Activated CD8-positive, alpha-beta T cell treated with anti-CD3 and anti-CD28 coated beads for 36 hours (primary cell): ENCODE data around the gene GATM. TPM values are rescaled to one million over a fixed set of nuclear protein-coding genes. Genes with fewer than 3 reads are reported as not detected.

Experiments used
- ATAC-seq: fragments of 200-7000 bp; cut with Tn5 transposase; one replicate; pipeline ENCODE4 v1.10.0; 2021; ENCODE audit warnings: mild to moderate bottlenecking, moderate library complexity
- CTCF ChIA-PET: fragments of 350-600 bp; sonication (Branson Sonifier 250); formaldehyde crosslinking; loops from one replicate; lab custom pipeline; 2021; ENCODE audit warnings: antibody characterized with exemption; lab: Charles Lee
- POLR2A ChIA-PET: fragments of 350-600 bp; sonication (Branson Sonifier 250); formaldehyde crosslinking; loops from one replicate; lab custom pipeline; 2021; ENCODE audit warnings: antibody characterized with exemption; lab: Charles Lee
- DNase-seq: peaks from one replicate; pipeline ENCODE4 v3.0.0-alpha.2; 2020
- H3K27ac Mint-ChIP-seq: one replicate; pipeline ENCODE4 v1.8.0; 2021; ENCODE audit warnings: mild to moderate bottlenecking, mixed read lengths
- H3K27me3 Mint-ChIP-seq: one replicate; pipeline ENCODE4 v1.8.0; 2021; ENCODE audit warnings: mixed read lengths
- H3K36me3 Mint-ChIP-seq: one replicate; pipeline ENCODE4 v1.8.0; 2021; ENCODE audit warnings: low read depth, mixed read lengths
- H3K4me1 Mint-ChIP-seq: one replicate; pipeline ENCODE4 v1.8.0; 2021; ENCODE audit warnings: low read depth, mixed read lengths
- H3K4me3 Mint-ChIP-seq: one replicate; pipeline ENCODE4 v1.8.0; 2021; ENCODE audit warnings: mild to moderate bottlenecking, moderate library complexity, mixed read lengths
- H3K9me3 Mint-ChIP-seq: one replicate; pipeline ENCODE4 v1.8.0; 2021; ENCODE audit warnings: mixed read lengths
- CTCF ChIP-seq: fragments of 200-600 bp; IDR thresholded peaks from one replicate; pipeline ENCODE4 v1.8.0; 2022; ENCODE audit warnings: antibody characterized with exemption, mild to moderate bottlenecking
- intact Hi-C: fragments of 100-400 bp; cut with micrococcal nuclease; formaldehyde crosslinking; loops from one replicate; pipeline ENCODE4 v1.10.0; 2022
- total RNA-seq, 2 experiments: library from RNA; stranded (reverse); gene quantifications; one replicate each; pipeline ENCODE4 v1.2.3, GENCODE V29; 2021

The GATM gene
- total RNA-seq, result 1 to 10 TPM; 5.6 to 6.5 TPM

- TF ChIP-seq CTCF, result no peak
- Mint-ChIP-seq H3K27ac (no peak within 1 kb of the TSS), H3K27me3 (peaks cover 34% of the 10 kb centered on the region), H3K4me1 (peaks cover 15% of the 10 kb centered on the region), H3K4me3 (peak within 1 kb of the TSS; percentile 67), H3K36me3 (no peaks in the 10 kb centered on the region), H3K9me3 (no peaks in the 10 kb centered on the region)
- ATAC-seq (peak; percentile 72), DNase-seq (peak; percentile 59)
- ChIA-PET CTCF (interaction anchor here (1.0 to 2.8 kb wide), 6 partner anchors 15 to 327 kb away, joined by 3 to 9 read pairs (median 4); no protein-coding TSS in a partner anchor), POLR2A (interaction anchor here (1.0 to 3.2 kb wide), 2 partner anchors 13 to 24 kb away, joined by 3 to 9 read pairs; a partner anchor contains a TSS)
- intact Hi-C loops, result no loop called here
Observed at GRCh38 chr15:45378149-45378912, at the start of gene GATM. TSS of gene GATM (minus strand) at chr15:45378544. CDS start at chr15:45378453, 91 bp downstream.

- POLR2A ChIA-PET, result no interaction called here
Observed at GRCh38 chr15:45427085-45427484, 48.7 kb upstream of the GATM start.

GRCh38 chr15:45425135-45425534 is 46.8 kb upstream of the GATM start:
- intact Hi-C loops, result no loop called here
- no peak for TF ChIP-seq CTCF
- no peaks in the 10 kb centered on the region for H3K27me3 Mint-ChIP-seq
- CTCF ChIA-PET, result interaction anchor here (2.7 kb wide), 1 partner anchor 33 kb away, joined by 25 read pairs; no protein-coding TSS in a partner anchor
- no peaks in the 10 kb centered on the region for H3K4me1 Mint-ChIP-seq
- no peak overlapping the region for H3K27ac Mint-ChIP-seq
- no peak for ATAC-seq
- no peak for DNase-seq
- H3K4me3 Mint-ChIP-seq, result no peak overlapping the region
- POLR2A ChIA-PET, result no interaction called here
- peaks cover 11% of the 10 kb centered on the region for H3K36me3 Mint-ChIP-seq
- no peaks in the 10 kb centered on the region for H3K9me3 Mint-ChIP-seq

More at GRCh38 chr15:45427085-45427484, 48.7 kb upstream of the GATM start:
- H3K36me3 Mint-ChIP-seq, result peaks cover 4% of the 10 kb centered on the region
- H3K27ac Mint-ChIP-seq, result no peak overlapping the region
- H3K27me3 Mint-ChIP-seq, result peaks cover 4% of the 10 kb centered on the region
- ATAC-seq (no peak), DNase-seq (no peak)
- no peak overlapping the region for H3K4me3 Mint-ChIP-seq
- TF ChIP-seq CTCF, result no peak
- H3K9me3 Mint-ChIP-seq, result no peaks in the 10 kb centered on the region
- intact Hi-C loops, result no loop called here
- CTCF ChIA-PET, result interaction anchor here (2.7 kb wide), 1 partner anchor 31 kb away, joined by 25 read pairs; no protein-coding TSS in a partner anchor
- peaks cover 2% of the 10 kb centered on the region for H3K4me1 Mint-ChIP-seq

- H3K4me1 Mint-ChIP-seq, result no peaks in the 10 kb centered on the region
- intact Hi-C loops, result loop anchor here (5.0 kb wide), 1 partner anchor 33 kb away; no protein-coding TSS in a partner anchor
Observed at GRCh38 chr15:45424429-45424828, 46.1 kb upstream of the GATM start.

More at GRCh38 chr15:45424429-45424828, 46.1 kb upstream of the GATM start:
- no peak overlapping the region for H3K27ac Mint-ChIP-seq
- no peak for DNase-seq
- peaks cover 13% of the 10 kb centered on the region for H3K36me3 Mint-ChIP-seq
- no peak for TF ChIP-seq CTCF
- ChIA-PET POLR2A (no interaction called here), CTCF (interaction anchor here (0.6 to 1.2 kb wide), 3 partner anchors 9 to 33 kb away, joined by 3 to 6 read pairs (median 3); no protein-coding TSS in a partner anchor)
- no peak for ATAC-seq
- H3K4me3 Mint-ChIP-seq, result no peak overlapping the region
- H3K9me3 Mint-ChIP-seq, result no peaks in the 10 kb centered on the region
- H3K27me3 Mint-ChIP-seq, result no peaks in the 10 kb centered on the region
